T-cell (primary cell): Measurements from ENCODE around the gene SLC25A38. TPM values are rescaled to one million over a fixed set of nuclear protein-coding genes. Genes with fewer than 3 reads are reported as not detected.
"Not testable (repeated sequence)": the region's sequence is repeated elsewhere in the genome, so short reads cannot be mapped to it uniquely, and the experiment has no call there.

ENCODE experiments used
- ATAC-seq, 4 experiments: fragments of 200-7000 bp in 3 of 4; fragments of 150-1000 bp in 1 of 4; cut with Tn5 transposase; replicated peaks in 1 of 4; 1 replicate in 3 of 4; 2 replicates in 1 of 4; pipeline ENCODE4 v1.10.0; 2021; ENCODE audit warnings: moderate library complexity in 3 of 4, mild to moderate bottlenecking in 2 of 4, moderate number of reproducible peaks in 1 of 4
- CTCF ChIA-PET, 2 donors: fragments of 300-600 bp; sonication (Branson Sonifier 250); formaldehyde crosslinking; loops; one replicate each; lab custom pipeline; 2022; ENCODE audit warnings: antibody characterized with exemption in 2 of 2; lab: Charles Lee
- POLR2A ChIA-PET, 2 donors: fragments of 300-600 bp; sonication (Branson Sonifier 250); formaldehyde crosslinking; loops; one replicate each; lab custom pipeline; 2022; ENCODE audit warnings: antibody characterized with exemption in 2 of 2; lab: Charles Lee
- DNase-seq, 35 experiments: peaks; one replicate each; pipeline versions ENCODE4 v3.0.0 to v3.0.0-alpha.2; 2013 to 2023
- H3K27ac ChIP-seq: one replicate; pipeline ENCODE4 v1.5.1; 2013; ENCODE audit warnings: low read length
- H3K27me3 ChIP-seq, 2 experiments: replicated peaks in 1 of 2; 1 replicate in 1 of 2; 2 replicates in 1 of 2; pipeline versions ENCODE4 v1.6.1 to v1.7.0; 2013; ENCODE audit warnings: low read length in 1 of 2, mixed read lengths in 1 of 2; ENCODE audit not compliant: control insufficient read depth in 2 of 2, insufficient read depth in 2 of 2; ENCODE audit errors: extremely low read depth in 1 of 2
- H3K36me3 ChIP-seq, 2 donors: 1 replicate in 1 of 2; 2 replicates in 1 of 2; pipeline versions ENCODE4 v1.6.1 to v1.7.0; 2013; ENCODE audit warnings: low read length in 1 of 2; ENCODE audit not compliant: control insufficient read depth in 2 of 2, insufficient read depth in 1 of 2; ENCODE audit errors: extremely low read depth in 1 of 2
- H3K4me1 ChIP-seq, 2 experiments: 1 replicate in 1 of 2; 2 replicates in 1 of 2; pipeline versions ENCODE4 v1.6.1 to v1.7.0; 2013; ENCODE audit warnings: low read length in 2 of 2, mixed read lengths in 1 of 2; ENCODE audit not compliant: insufficient read depth in 2 of 2, control insufficient read depth in 1 of 2; ENCODE audit errors: extremely low read depth in 1 of 2
- H3K4me3 ChIP-seq, 2 donors: 1 replicate in 1 of 2; 2 replicates in 1 of 2; pipeline versions ENCODE4 v1.5.1 to v1.7.0; 2013; ENCODE audit warnings: mild to moderate bottlenecking in 2 of 2, low read length in 1 of 2, moderate library complexity in 1 of 2; ENCODE audit not compliant: control insufficient read depth in 1 of 2; ENCODE audit errors: extremely low read depth in 1 of 2
- H3K9me3 ChIP-seq: 2 replicates; pipeline ENCODE4 v1.7.0; 2013
- H3K27ac Mint-ChIP-seq, 2 donors: one replicate each; pipeline ENCODE4 v1.8.0; 2020 to 2021; ENCODE audit warnings: mild to moderate bottlenecking in 2 of 2, mixed read lengths in 2 of 2
- H3K27me3 Mint-ChIP-seq, 2 donors: one replicate each; pipeline ENCODE4 v1.8.0; 2021 to 2022; ENCODE audit warnings: mixed read lengths in 2 of 2
- H3K36me3 Mint-ChIP-seq: one replicate; pipeline ENCODE4 v1.8.0; 2021; ENCODE audit warnings: mixed read lengths
- H3K4me1 Mint-ChIP-seq, 3 donors: one replicate each; pipeline ENCODE4 v1.8.0; 2020 to 2022; ENCODE audit warnings: mixed read lengths in 3 of 3, mild to moderate bottlenecking in 1 of 3
- H3K4me3 Mint-ChIP-seq, 3 donors: one replicate each; pipeline ENCODE4 v1.8.0; 2020 to 2022; ENCODE audit warnings: mild to moderate bottlenecking in 3 of 3, mixed read lengths in 3 of 3, moderate library complexity in 3 of 3
- H3K9me3 Mint-ChIP-seq, 3 donors: one replicate each; pipeline ENCODE4 v1.8.0; 2020 to 2022; ENCODE audit warnings: mixed read lengths in 3 of 3
- WGBS: methylation state at CpG from one replicate; pipeline ENCODE4 v1.1.5; 2013; ENCODE audit warnings: missing lambda C conversion rate; ENCODE audit not compliant: insufficient coverage; 5-methylcytosine and 5-hydroxymethylcytosine counted together
- total RNA-seq, 35 experiments: library from RNA in 6 of 35; stranded (reverse) in 6 of 35; fragments of 120-200 nt in 1 of 35; gene quantifications; one replicate each; pipeline versions ENCODE4 v1.2.1 to v1.2.4 and lab custom pipeline; 2013 to 2026

The SLC25A38 gene
- total RNA-seq, 5 donors from 2014 or later (not counting 1 experiment from before 2014, with no cell fraction given): 40.2 to 53.6 (median 46.5) TPM

DNA sequence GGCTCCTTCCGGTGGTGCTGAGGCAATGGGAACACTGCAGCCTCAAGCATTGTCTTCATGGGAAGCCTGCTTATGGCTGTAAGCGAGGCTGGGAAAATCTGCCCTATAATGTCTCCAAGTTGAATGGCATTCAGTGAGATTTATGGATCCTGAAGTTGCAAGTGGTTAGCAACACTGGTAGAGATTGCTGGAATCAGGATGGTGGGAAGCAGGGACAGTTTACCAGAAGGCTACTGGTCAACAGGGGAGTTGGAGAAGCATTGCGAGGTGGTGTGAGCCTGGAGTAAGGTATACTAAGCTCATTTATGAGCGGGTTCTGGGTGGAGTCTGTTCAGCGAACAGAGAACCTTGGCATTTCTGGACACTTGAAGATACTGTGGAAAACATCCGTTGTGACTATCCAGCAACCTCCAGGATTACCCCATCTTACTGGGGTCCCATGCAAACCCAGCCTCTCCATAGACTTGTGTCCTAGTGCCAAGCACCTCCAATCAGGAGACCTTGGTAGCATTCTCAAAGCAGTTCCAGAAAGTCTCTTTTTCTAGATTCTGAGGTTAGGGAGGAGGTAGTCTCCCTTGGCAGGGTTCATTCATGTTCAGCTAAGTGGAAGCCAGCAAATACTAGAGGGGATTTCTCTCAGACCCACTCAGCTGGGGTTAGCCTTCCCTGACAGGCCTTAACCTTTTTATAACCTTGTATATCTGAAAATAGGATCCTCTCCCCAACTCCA, 30.7 kb downstream of the SLC25A38 start:
- Mint-ChIP-seq H3K36me3 (peaks cover 43% of the 10 kb centered on the region), H3K4me3 (no peak overlapping the region), H3K4me1 (peaks cover 31 to 44% (median 34%) of the 10 kb centered on the region in 3 donors), H3K27me3 (no peaks in the 10 kb centered on the region), H3K27ac (peak overlapping the region in 1 of 2 donors; percentile 31), H3K9me3 (no peaks in the 10 kb centered on the region)
- Histone ChIP-seq H3K27me3 (no peaks in the 10 kb centered on the region), H3K27ac (no peak overlapping the region), H3K4me1 (peaks cover 2 to 15% of the 10 kb centered on the region in 2 experiments), H3K4me3 (no peak overlapping the region), H3K9me3 (no peaks in the 10 kb centered on the region), H3K36me3 (peaks cover 0 to 53% of the 10 kb centered on the region in 2 donors)
- ATAC-seq (peak in 2 of 4 experiments; percentile 14 to 17), DNase-seq (no peak)
- 100% methylated on average over 3 of the region's 6 CpGs for WGBS
- ChIA-PET CTCF (no interaction called here), POLR2A (no interaction called here)

DNA sequence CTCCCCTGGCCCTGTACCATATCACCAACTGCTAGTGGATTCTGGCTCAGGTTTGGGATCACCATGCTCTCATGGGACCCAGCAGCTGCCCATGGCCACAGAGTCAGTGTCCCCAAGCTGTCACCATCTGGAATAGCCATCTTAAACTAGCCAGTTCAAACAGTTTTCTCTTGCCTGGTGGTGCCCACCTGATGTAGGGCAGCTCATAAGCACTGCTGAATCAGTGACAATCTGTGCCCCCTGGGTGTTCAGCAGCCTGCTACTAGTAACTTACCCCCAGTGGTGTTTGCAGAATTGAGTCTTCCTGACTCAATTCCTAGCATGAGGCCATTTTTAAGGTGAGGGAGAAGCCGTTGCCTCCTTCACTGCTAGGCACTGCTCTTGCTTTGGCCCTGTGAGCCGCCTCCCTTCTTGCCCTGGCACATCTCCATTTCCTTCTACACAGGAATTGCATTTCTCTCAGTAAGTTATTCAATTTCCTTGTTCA, 31.3 kb downstream of the SLC25A38 start:
- peak in 3 of 4 experiments; percentile 7 to 22 (median 21) for ATAC-seq
- Mint-ChIP-seq H3K9me3 (no peaks in the 10 kb centered on the region), H3K27me3 (no peaks in the 10 kb centered on the region), H3K27ac (peak overlapping the region in 1 of 2 donors; percentile 26), H3K4me1 (peaks cover 25 to 38% (median 29%) of the 10 kb centered on the region in 3 donors), H3K36me3 (peaks cover 40% of the 10 kb centered on the region), H3K4me3 (peak overlapping the region in 1 of 3 donors; percentile 17)
- H3K36me3 ChIP-seq: peaks cover 0 to 47% of the 10 kb centered on the region in 2 donors
- no peak overlapping the region for H3K27ac ChIP-seq
- no peaks in the 10 kb centered on the region for H3K27me3 ChIP-seq
- no peak for DNase-seq
- H3K9me3 ChIP-seq: no peaks in the 10 kb centered on the region
- CTCF ChIA-PET: interaction anchor here in 1 of 2 donors (1.2 kb wide), 1 partner anchor 32 kb away, joined by 3 read pairs; no protein-coding TSS in a partner anchor
- H3K4me1 ChIP-seq: peaks cover 2 to 10% of the 10 kb centered on the region in 2 experiments
- POLR2A ChIA-PET: no interaction called here
- H3K4me3 ChIP-seq: no peak overlapping the region
- 100% methylated on average over 1 of the region's 2 CpGs for WGBS

DNA sequence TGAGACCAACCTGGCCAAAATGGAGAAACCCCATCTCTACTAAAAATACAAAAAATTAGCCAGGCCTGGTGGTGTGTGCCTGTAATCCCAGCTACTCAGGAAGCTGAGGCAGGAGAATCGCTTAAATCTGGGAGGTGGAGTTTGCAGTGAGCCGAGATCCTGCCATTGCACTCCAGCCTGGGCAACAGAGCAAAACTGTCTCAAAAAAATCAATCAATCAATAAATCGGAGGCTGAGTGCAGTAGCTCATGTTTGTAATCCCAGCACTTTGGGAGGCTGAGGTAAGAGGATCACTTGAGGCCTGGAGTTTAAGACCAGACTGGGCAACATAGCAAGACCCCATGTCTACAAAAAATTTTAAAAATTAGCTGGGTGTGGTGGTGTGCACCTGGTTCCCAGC, 32.1 kb downstream of the SLC25A38 start:
- POLR2A ChIA-PET, H3K4me3 Mint-ChIP-seq, H3K27ac Mint-ChIP-seq, H3K9me3 Mint-ChIP-seq, ATAC-seq, H3K4me1 ChIP-seq, DNase-seq, H3K27ac ChIP-seq, H3K27me3 ChIP-seq, H3K9me3 ChIP-seq, H3K27me3 Mint-ChIP-seq, H3K4me3 ChIP-seq: not testable (repeated sequence)
- no CpG with 5 or more reads among the region's 3 CpGs for WGBS
- H3K4me1 Mint-ChIP-seq: peaks cover 17 to 29% (median 21%) of the 10 kb centered on the region in 3 donors
- H3K36me3 Mint-ChIP-seq: peaks cover 35% of the 10 kb centered on the region
- CTCF ChIA-PET: interaction anchor here (0.7 to 1.6 kb wide), 4 partner anchors 9 to 302 kb away, joined by 3 to 4 read pairs (median 4); partner anchors contain the start of gene RPSA (in 1 of the 2)
- peaks cover 0 to 40% of the 10 kb centered on the region in 2 donors for H3K36me3 ChIP-seq

DNA sequence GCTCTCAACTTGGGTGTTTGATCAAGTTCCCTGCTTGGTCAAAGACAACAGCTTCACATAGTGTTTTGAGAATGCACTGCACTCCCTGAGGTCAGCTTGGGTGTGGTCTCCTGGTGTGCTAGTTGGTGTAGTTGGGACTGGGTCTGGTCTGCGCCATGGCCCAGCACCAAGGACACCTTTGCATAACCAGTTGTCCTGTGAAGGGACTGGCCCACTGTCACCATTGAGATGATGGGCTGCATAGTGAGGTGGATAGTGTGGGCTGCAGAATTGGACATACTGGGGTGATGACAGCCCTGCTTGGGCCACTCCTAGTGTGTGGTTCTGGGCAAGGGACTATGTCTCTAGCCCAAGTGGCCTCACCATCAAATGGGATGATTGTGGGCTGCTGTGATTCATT, 32.8 kb downstream of the SLC25A38 start:
- H3K4me3 ChIP-seq: no peak overlapping the region
- peaks cover 0 to 4% of the 10 kb centered on the region in 2 experiments for H3K4me1 ChIP-seq
- Mint-ChIP-seq H3K36me3 (peaks cover 36% of the 10 kb centered on the region), H3K4me1 (peaks cover 12 to 23% (median 15%) of the 10 kb centered on the region in 3 donors), H3K4me3 (no peak overlapping the region), H3K9me3 (no peaks in the 10 kb centered on the region), H3K27me3 (no peaks in the 10 kb centered on the region), H3K27ac (peak overlapping the region; percentile 46 to 55)
- ChIA-PET POLR2A (interaction anchor here in 1 of 2 donors (0.7 kb wide), 1 partner anchor 10 kb away, joined by 3 read pairs; no protein-coding TSS in a partner anchor), CTCF (interaction anchor here (0.6 to 1.6 kb wide), 6 partner anchors 8 to 406 kb away, joined by 3 to 11 read pairs (median 4); partner anchors contain the start of gene RPSA (in 1 of the 2))
- H3K9me3 ChIP-seq: no peaks in the 10 kb centered on the region
- H3K27me3 ChIP-seq: no peaks in the 10 kb centered on the region
- peaks cover 0 to 33% of the 10 kb centered on the region in 2 donors for H3K36me3 ChIP-seq
- no peak overlapping the region for H3K27ac ChIP-seq
- DNase-seq (no peak), ATAC-seq (peak in 1 of 4 experiments; percentile 22)
- WGBS: 100% methylated on average over 1 of the region's 1 CpG

DNA sequence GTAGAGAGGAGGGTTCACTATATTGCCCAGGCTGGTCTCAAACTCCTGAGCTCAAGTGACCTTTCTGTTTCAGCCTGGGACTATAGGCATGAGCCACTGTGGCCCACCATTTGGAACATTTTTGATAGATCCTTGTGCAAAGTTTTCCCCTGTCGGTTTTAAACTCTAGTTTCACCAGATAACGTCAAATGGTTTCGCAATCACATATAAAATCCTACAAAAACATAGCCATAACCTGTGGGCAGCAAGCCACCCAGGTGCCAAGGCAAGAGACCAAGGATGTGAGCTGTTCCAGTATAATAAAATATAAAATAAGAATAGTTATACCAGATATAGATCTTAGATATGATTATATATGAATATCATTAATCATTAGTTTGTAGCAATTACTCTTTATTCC, 33.8 kb downstream of the SLC25A38 start:
- POLR2A ChIA-PET, H3K9me3 Mint-ChIP-seq: not testable (repeated sequence)

DNA sequence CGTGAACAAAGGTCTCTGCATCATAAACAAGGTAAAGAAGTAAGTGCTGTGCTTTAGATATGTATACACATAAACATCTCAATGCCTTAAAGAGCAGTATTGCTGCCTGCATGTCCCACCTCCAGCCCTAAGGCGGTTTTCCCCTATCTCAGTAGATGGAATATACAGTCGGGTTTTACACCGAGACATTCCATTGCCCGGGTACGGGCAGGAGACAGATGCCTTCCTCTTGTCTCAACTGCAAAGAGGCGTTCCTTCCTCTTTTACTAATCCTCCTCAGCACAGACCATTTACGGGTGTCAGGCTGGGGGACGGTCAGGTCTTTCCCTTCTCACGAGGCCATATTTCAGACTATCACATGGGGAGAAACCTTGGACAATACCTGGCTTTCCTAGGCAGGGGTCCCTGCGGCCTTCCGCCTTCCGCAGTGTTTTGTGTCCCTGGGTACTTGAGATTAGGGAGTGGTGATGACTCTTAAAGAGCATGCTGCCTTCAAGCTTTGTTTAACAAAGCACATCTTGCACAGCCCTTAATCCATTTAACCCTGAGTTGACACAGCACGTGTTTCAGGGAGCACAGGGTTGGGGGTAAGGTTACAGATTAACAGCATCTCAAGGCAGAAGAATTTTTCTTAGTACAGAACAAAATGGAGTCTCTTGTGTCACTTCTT, 35.5 kb downstream of the SLC25A38 start:
- H3K27ac ChIP-seq, DNase-seq, CTCF ChIA-PET, H3K4me3 Mint-ChIP-seq, H3K27me3 Mint-ChIP-seq, H3K36me3 ChIP-seq, H3K4me1 ChIP-seq, H3K4me3 ChIP-seq, POLR2A ChIA-PET, H3K27me3 ChIP-seq, H3K27ac Mint-ChIP-seq, H3K9me3 ChIP-seq, ATAC-seq, H3K9me3 Mint-ChIP-seq: not testable (repeated sequence)
- no CpG with 5 or more reads among the region's 14 CpGs for WGBS
- Mint-ChIP-seq H3K4me1 (peaks cover 3 to 15% (median 5%) of the 10 kb centered on the region in 3 donors), H3K36me3 (peaks cover 23% of the 10 kb centered on the region)

More for the DNA sequence above, 33.8 kb downstream of the SLC25A38 start:
- not testable (repeated sequence) for H3K9me3 ChIP-seq, ATAC-seq, H3K4me3 ChIP-seq, H3K4me1 ChIP-seq, DNase-seq, H3K4me3 Mint-ChIP-seq, H3K27ac Mint-ChIP-seq, H3K27ac ChIP-seq, H3K27me3 Mint-ChIP-seq, H3K27me3 ChIP-seq
- CTCF ChIA-PET: interaction anchor here (1.6 kb wide), 2 partner anchors 9 to 10 kb away, joined by 4 to 7 read pairs; partner anchors contain the start of gene RPSA (in 1 of the 2)
- H3K36me3 ChIP-seq: peaks cover 0 to 23% of the 10 kb centered on the region in 2 donors
- peaks cover 3 to 15% (median 8%) of the 10 kb centered on the region in 3 donors for H3K4me1 Mint-ChIP-seq
- peaks cover 36% of the 10 kb centered on the region for H3K36me3 Mint-ChIP-seq
- WGBS: no CpG with 5 or more reads among the region's 3 CpGs
